ENCODE data around the gene SLX9. TPM values are rescaled to one million over a fixed set of nuclear protein-coding genes. Genes with fewer than 3 reads are reported as not detected.
"Not testable (repeated sequence)": the region's sequence is repeated elsewhere in the genome, so short reads cannot be mapped to it uniquely, and the experiment has no call there.

SLX9 gene
- total and polyA plus RNA-seq, 4 donors: 7.0 to 25.7 (median 18.7) TPM

GRCh38 chr21:45022348-45022675 lies 82.5 kb downstream of the SLX9 start:
- H3K4me3 ChIP-seq (ENCODE audit: low read depth, low read length): no peak overlapping the region
- no peaks in the 10 kb centered on the region for H3K9me3 ChIP-seq (ENCODE audit: control insufficient read depth, insufficient read depth, low read length)
- H3K27me3 ChIP-seq (ENCODE audit: control insufficient read depth, insufficient read depth, low read length): no peaks in the 10 kb centered on the region
- WGBS (ENCODE audit: insufficient coverage): 57% methylated on average over 8 of the region's 8 CpGs
- H3K27ac ChIP-seq (ENCODE audit: low read depth, low read length): no peak overlapping the region
- no peak for DNase-seq (ENCODE audit: low read depth in 4 of 6, low spot score in 6 of 6)
- peaks cover 42% of the 10 kb centered on the region for H3K4me1 ChIP-seq (ENCODE audit: control insufficient read depth, insufficient read depth, low read length)
- no peaks in the 10 kb centered on the region for H3K36me3 ChIP-seq (ENCODE audit: control insufficient read depth, insufficient read depth, low read length)

- Histone ChIP-seq H3K4me3 (ENCODE audit: low read depth, low read length) (no peak overlapping the region), H3K27me3 (ENCODE audit: control insufficient read depth, insufficient read depth, low read length) (no peaks in the 10 kb centered on the region), H3K9me3 (ENCODE audit: control insufficient read depth, insufficient read depth, low read length) (no peaks in the 10 kb centered on the region), H3K27ac (ENCODE audit: low read depth, low read length) (no peak overlapping the region), H3K36me3 (ENCODE audit: control insufficient read depth, insufficient read depth, low read length) (no peaks in the 10 kb centered on the region), H3K4me1 (ENCODE audit: control insufficient read depth, insufficient read depth, low read length) (peaks cover 38% of the 10 kb centered on the region)
- 96% methylated on average over 5 of the region's 5 CpGs for WGBS (ENCODE audit: insufficient coverage)
- DNase-seq (ENCODE audit: low read depth in 4 of 6, low spot score in 6 of 6): no peak
Measured at GRCh38 chr21:45022736-45023135, 82.9 kb downstream of the SLX9 start.

- H3K27ac ChIP-seq (ENCODE audit: low read depth, low read length); H3K36me3 ChIP-seq (ENCODE audit: control insufficient read depth, insufficient read depth, low read length); H3K9me3 ChIP-seq (ENCODE audit: control insufficient read depth, insufficient read depth, low read length); DNase-seq (ENCODE audit: low read depth in 4 of 6, low spot score in 6 of 6); H3K4me3 ChIP-seq (ENCODE audit: low read depth, low read length); H3K27me3 ChIP-seq (ENCODE audit: control insufficient read depth, insufficient read depth, low read length): not testable (repeated sequence)
- WGBS (ENCODE audit: insufficient coverage): no CpG with 5 or more reads among the region's 4 CpGs
- H3K4me1 ChIP-seq (ENCODE audit: control insufficient read depth, insufficient read depth, low read length): peaks cover 34% of the 10 kb centered on the region
Measured at GRCh38 chr21:45024516-45024915, 84.7 kb downstream of the SLX9 start.

- H3K36me3 ChIP-seq (ENCODE audit: control insufficient read depth, insufficient read depth, low read length): no peaks in the 10 kb centered on the region
- H3K9me3 ChIP-seq (ENCODE audit: control insufficient read depth, insufficient read depth, low read length): no peaks in the 10 kb centered on the region
- no peak overlapping the region for H3K27ac ChIP-seq (ENCODE audit: low read depth, low read length)
- no peak for DNase-seq (ENCODE audit: low read depth in 4 of 6, low spot score in 6 of 6)
- H3K4me3 ChIP-seq (ENCODE audit: low read depth, low read length): no peak overlapping the region
- 92% methylated on average over 22 of the region's 22 CpGs for WGBS (ENCODE audit: insufficient coverage)
- no peaks in the 10 kb centered on the region for H3K27me3 ChIP-seq (ENCODE audit: control insufficient read depth, insufficient read depth, low read length)
- peaks cover 34% of the 10 kb centered on the region for H3K4me1 ChIP-seq (ENCODE audit: control insufficient read depth, insufficient read depth, low read length)
Measured at GRCh38 chr21:45026066-45026745, 86.4 kb downstream of the SLX9 start.

Other genes with a start within 250 kb of the SLX9 start
- gene KRTAP10-12, start 242.9 kb upstream of the SLX9 start, total RNA-seq: not detected
- gene KRTAP10-12, start 242.9 kb upstream of the SLX9 start, polyA plus RNA-seq (ENCODE audit: insufficient read length in 2 of 2): not detected
- gene TSPEAR, start 228.5 kb upstream of the SLX9 start, total RNA-seq: under 1 TPM in 1 of 2 donors, not detected in 1; 0.66 TPM
- gene TSPEAR, start 228.5 kb upstream of the SLX9 start, polyA plus RNA-seq (ENCODE audit: insufficient read length in 2 of 2): under 1 TPM; 0.24 to 0.33 TPM
- 10 to 100 TPM; 53.0 to 62.6 TPM for gene UBE2G2, start 138.2 kb upstream of the SLX9 start, total RNA-seq
- gene UBE2G2, start 138.2 kb upstream of the SLX9 start, polyA plus RNA-seq (ENCODE audit: insufficient read length in 2 of 2): 100 to 1,000 TPM in 1 of 2 donors, 10 to 100 TPM in 1; 83.8 to 102 TPM
- gene SUMO3, start 122.0 kb upstream of the SLX9 start, total RNA-seq: 10 to 100 TPM; 66.8 to 80.7 TPM
- 100 to 1,000 TPM; 144 to 159 TPM for gene SUMO3, start 122.0 kb upstream of the SLX9 start, polyA plus RNA-seq (ENCODE audit: insufficient read length in 2 of 2)
- 100 to 1,000 TPM; 163 to 235 TPM for gene PTTG1IP, start 66.3 kb upstream of the SLX9 start, total RNA-seq
- gene PTTG1IP, start 66.3 kb upstream of the SLX9 start, polyA plus RNA-seq (ENCODE audit: insufficient read length in 2 of 2): 100 to 1,000 TPM; 219 to 226 TPM
- gene ITGB2, start 19.1 kb upstream of the SLX9 start, total RNA-seq: 10 to 100 TPM; 19.2 to 36.7 TPM
- 10 to 100 TPM; 20.9 to 34.6 TPM for gene ITGB2, start 19.1 kb upstream of the SLX9 start, polyA plus RNA-seq (ENCODE audit: insufficient read length in 2 of 2)
- gene ADARB1, start 134.6 kb downstream of the SLX9 start, total RNA-seq: 10 to 100 TPM; 18.2 to 27.0 TPM
- 10 to 100 TPM; 30.7 to 39.4 TPM for gene ADARB1, start 134.6 kb downstream of the SLX9 start, polyA plus RNA-seq (ENCODE audit: insufficient read length in 2 of 2)

Data from spinal cord (tissue), 10 donors.